ENCODE measurements around the gene SLC7A9.
"Not testable (repeated sequence)": the region's sequence is repeated elsewhere in the genome, so short reads cannot be mapped to it uniquely, and the experiment has no call there.

SLC7A9 gene

DNA sequence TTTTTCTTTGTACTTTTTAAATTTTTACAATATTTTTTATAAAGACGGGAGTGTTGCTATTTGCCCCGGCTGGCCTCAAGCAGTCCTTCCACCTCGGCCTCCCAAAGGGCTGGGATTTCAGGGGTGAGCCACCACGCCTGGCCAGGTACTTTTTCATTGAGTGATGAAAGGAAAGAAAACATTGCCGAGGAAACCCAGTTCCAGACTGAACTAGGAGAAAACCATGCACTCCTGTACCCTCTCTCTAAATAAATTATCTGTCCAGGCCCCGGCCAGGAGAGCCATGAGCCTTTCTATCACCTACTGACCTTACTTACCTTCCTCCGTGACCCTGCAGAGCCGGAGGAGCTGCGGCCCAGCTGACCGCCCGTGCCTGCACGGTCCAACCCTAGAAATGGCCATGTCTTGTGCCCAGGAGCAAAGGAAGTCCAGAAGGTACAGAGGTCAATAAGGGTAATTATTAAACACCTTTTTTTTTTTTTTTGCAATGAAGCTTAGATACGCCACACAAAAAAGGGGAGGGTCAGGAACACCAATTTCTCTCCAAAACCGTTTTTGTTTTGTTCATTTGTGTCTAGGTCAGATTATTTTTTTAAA, at the start of gene SLC7A9:
SLC7A9 (minus strand) TSS at position 399 of the 597 bp plus-strand sequence. CDS start 1,233 bp downstream, outside the sequence.
- DNase-seq (ENCODE audit: low spot score): no peak

DNA sequence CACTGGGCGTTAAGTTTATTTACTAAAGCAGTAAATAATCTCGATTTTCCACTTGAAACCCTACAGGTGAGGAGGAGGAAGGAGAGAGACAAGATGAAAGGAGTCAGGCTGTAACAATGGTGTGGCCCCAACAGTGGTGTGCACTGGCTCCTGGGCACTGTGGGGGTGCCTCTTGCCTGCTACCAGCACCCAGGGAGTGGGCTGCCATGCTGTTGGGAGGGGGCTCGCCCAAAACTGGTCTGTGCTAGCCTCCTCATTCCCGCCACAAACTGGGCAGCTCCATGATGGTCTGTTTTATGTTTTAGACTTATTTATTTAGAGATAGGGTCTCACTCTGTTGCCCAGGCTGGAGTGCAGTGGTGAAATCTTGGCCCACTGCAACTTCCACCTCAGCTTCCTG, 49.8 kb upstream of the SLC7A9 start:
- DNase-seq (ENCODE audit: low spot score): no peak

GRCh38 chr19:32917616-32917996, 48.0 kb upstream of the SLC7A9 start:
- no peak for DNase-seq (ENCODE audit: low spot score)

DNA sequence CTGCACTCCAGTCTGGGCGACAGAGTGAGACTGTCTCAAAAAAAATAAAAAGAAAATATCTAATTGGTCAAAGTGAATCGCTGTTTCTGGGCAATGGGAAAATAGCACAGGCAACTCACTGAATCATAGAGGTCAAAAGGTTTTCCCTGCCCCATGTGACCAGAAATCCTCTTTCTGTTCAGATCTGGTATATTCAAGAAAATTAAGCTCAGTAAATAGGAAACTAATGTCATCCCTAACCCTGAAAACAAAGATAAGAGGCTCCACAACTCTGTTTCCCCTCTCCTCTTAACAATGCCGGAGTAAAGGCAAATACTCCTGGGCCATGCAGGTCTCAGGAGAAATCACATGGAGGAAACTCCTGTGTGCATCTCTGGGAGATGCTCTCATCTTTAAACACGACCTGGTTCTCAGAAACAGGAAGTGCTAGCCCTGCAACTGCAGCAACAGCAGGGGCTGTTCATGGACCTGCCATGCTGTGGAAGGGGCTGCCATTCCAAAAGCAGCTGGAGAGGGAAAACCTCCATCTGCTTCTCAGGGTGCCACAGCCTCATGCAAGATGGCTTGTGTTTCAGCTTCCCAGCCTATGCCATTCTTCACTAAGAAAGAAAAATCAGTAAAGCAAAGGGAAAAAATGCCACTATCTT, 47.5 kb upstream of the SLC7A9 start:
- DNase-seq (ENCODE audit: low spot score): no peak

- DNase-seq (ENCODE audit: low spot score): no peak
These were observed 45.5 kb upstream of the SLC7A9 start for GRCh38 chr19:32914879-32915660.

DNA sequence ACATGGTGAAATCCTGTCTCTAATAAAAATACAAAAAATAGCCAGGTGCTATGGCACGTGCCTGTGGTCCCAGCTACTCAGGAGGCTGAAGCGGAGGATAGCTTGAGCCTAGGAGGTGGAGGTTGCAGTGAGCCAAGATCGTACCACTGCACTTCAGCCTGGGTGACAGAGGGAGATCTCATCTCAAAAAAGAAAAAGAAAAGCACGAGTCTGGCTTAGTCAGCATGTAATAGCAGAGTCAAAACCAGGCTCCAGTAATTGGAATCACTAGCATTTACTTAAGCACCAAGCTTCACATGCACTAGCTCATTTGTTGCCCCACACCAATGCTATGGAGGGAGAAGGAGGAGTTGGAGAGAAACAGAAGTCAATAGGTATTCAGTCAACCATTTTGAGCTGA, 41.9 kb upstream of the SLC7A9 start:
- DNase-seq (ENCODE audit: low spot score): no peak

GRCh38 chr19:32910874-32911273, 41.3 kb upstream of the SLC7A9 start:
- DNase-seq (ENCODE audit: low spot score): no peak

DNA sequence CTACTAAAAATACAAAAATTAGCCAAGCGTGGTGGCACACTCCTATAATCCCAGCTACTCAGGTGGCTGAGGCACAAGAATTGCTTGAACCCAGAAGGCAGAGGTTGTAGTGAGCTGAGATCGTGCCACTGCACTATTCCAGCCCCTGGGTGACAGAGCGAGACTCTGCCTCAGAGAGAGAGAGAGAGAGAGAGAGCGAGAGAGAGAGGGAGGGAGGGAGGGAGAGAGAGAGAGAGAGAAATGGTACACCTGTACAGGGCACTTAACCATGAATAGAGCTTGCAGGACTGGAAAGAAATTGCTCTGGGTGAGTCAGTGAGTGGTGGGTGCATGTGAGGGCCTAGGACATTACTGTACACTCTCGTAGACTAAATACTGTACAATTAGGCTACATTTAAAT, 40.5 kb upstream of the SLC7A9 start:
- no peak for DNase-seq (ENCODE audit: low spot score)

- DNase-seq (ENCODE audit: low spot score): no peak
These were observed 39.7 kb upstream of the SLC7A9 start for GRCh38 chr19:32909257-32909656.

- no peak for DNase-seq (ENCODE audit: low spot score)
These were observed 39.1 kb upstream of the SLC7A9 start for GRCh38 chr19:32908641-32909190.

- DNase-seq (ENCODE audit: low spot score): no peak
These were observed 32.9 kb upstream of the SLC7A9 start for GRCh38 chr19:32902448-32902847.

DNA sequence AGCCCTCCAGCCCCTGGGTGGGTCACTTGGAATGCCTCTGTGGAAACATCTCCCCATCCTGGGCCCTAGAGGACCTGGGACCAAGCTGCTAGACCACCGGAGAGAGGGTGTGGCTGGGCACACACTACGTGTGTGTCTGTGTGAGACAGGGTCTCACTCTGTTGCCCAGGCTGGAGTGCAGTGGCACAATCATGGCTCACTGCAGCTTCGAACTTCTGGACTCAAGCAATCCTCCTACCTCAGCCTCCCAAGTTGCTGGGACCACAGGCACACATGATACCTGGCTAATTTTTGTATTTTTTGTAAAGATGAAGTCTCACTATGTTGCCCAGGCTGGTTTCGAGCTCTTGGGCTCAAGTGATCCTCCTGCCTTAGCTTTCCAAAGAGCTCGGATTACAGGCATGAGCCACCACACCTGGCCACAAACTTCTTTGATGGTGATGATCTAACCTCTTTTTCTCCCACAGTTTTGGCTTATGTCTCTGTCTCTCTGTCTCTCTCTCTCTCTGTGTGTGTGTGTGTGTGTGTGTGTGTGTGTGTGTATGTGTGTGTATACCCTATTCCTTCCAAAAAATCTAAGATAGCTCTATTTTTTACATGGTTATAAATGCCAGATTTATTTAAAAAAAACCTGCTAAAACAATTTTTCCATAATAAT, 32.1 kb upstream of the SLC7A9 start:
- DNase-seq (ENCODE audit: low spot score): no peak

- DNase-seq (ENCODE audit: low spot score): no peak
These were observed 27.1 kb upstream of the SLC7A9 start for GRCh38 chr19:32896516-32897214.

- DNase-seq (ENCODE audit: low spot score): no peak
These were observed 25.8 kb upstream of the SLC7A9 start for GRCh38 chr19:32895384-32895783.

- no peak for DNase-seq (ENCODE audit: low spot score)
These were observed 22.0 kb upstream of the SLC7A9 start for GRCh38 chr19:32891609-32892008.

DNA sequence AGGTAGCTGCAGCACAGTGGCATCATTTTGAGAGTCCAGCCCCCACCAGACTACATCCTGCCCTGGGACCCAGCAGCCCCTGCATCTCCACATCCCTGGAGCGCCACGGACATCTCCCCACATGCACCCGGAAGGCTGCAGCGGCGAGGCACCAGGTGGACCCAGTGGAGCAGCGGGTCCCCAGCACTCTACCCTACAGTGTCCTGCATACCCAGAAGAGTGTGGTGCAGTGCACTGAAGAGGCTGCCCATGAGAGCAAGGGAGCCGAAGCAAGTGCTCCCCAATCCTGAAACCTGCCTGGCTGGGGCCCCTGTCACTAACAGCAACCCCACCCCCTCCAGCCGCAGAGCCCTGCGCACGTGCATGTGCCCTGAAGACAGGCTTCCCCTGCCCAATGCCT, 21.3 kb upstream of the SLC7A9 start:
- DNase-seq (ENCODE audit: low spot score): no peak

DNA sequence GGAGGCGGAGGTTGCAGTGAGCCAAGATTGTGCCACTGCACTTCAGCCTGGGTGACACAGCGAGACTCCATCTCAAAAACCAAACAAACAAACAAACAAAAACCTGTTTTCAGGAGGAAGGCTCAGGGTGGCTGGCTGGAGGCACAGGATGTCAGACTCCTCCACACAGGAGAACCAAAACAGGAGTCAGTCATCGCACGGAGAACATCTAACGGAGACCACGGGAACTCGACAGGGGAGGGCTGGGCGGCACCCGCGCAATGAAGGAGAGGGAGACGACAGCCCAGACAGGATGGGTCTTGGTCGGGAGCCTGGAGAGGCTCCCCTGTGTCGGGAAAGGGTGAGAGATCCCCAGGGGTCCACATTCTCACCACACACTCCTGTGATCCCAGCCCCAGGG, 20.8 kb upstream of the SLC7A9 start:
- no peak for DNase-seq (ENCODE audit: low spot score)

GRCh38 chr19:32889137-32889934, 19.8 kb upstream of the SLC7A9 start:
- DNase-seq (ENCODE audit: low spot score): no peak

DNA sequence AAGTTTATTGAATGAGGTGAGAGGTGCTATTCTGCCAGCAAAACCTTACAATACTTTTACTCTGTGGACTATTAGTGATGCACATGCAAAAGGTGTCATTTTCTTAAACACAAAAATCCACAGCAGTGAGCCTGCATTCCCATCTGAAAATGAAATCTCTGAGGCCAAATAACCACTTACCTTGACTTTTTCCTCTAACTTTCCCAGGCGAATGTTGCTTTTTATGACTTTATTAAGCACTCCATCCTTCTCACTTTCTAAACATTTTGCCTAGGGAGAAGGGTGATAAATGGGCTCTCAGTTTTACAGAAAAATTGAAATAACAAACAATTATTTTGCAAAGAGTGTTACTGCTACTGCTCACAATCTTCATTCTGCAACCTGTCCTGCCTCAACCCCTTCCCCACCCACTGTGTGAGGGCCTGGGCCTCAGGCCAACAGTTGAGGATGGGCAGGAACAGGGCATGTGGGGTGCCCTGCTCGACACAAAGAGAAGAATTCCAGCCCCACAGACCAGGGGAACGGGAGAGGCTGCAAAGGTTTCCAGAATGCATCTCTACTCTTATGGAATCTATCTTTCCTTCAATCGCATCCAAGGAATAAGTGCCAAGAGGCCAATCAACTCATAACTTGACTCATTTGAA, 18.1 kb upstream of the SLC7A9 start:
- no peak for DNase-seq (ENCODE audit: low spot score)

- no peak for DNase-seq (ENCODE audit: low spot score)
These were observed 16.7 kb upstream of the SLC7A9 start for GRCh38 chr19:32886241-32886640.

GRCh38 chr19:32885255-32885654, 15.7 kb upstream of the SLC7A9 start:
- not testable (repeated sequence) for DNase-seq (ENCODE audit: low spot score)

Measured in hematopoietic multipotent progenitor cell treated with erythropoietin and hydrocortisone succinate and interleukin-3 and kit ligand, for 17 days (in vitro differentiated cells).